CD8-positive, alpha-beta memory T cell (primary cell): ENCODE measurements around the gene PROSER1. TPM values are rescaled to one million over a fixed set of nuclear protein-coding genes. Genes with fewer than 3 reads are reported as not detected.
"Not testable (repeated sequence)": the region's sequence is repeated elsewhere in the genome, so short reads cannot be mapped to it uniquely, and the experiment has no call there.

ENCODE experiments used
- CTCF ChIA-PET: fragments of 350-600 bp; sonication (Branson Sonifier 250); formaldehyde crosslinking; loops from one replicate; lab custom pipeline; 2021; ENCODE audit warnings: antibody characterized with exemption; lab: Charles Lee
- POLR2A ChIA-PET: fragments of 350-600 bp; sonication (Branson Sonifier 250); formaldehyde crosslinking; loops from one replicate; lab custom pipeline; 2021; ENCODE audit warnings: antibody characterized with exemption; lab: Charles Lee
- DNase-seq, 5 donors: peaks; one replicate each; pipeline versions ENCODE4 v3.0.0 to v3.0.0-alpha.2; 2020 to 2022; ENCODE audit warnings: mixed read lengths in 1 of 5
- H3K27ac ChIP-seq: one replicate; pipeline ENCODE4 v1.7.0; 2013; ENCODE audit warnings: low read depth, mild to moderate bottlenecking, low read length, moderate library complexity
- H3K27me3 ChIP-seq: 2 replicates; pipeline ENCODE4 v1.7.0; 2013; ENCODE audit warnings: low read length, mild to moderate bottlenecking; ENCODE audit not compliant: insufficient read depth, poor library complexity, severe bottlenecking
- H3K36me3 ChIP-seq: 2 replicates; pipeline ENCODE4 v1.7.0; 2013; ENCODE audit warnings: mild to moderate bottlenecking, low read length, moderate library complexity; ENCODE audit not compliant: insufficient read depth
- H3K4me1 ChIP-seq: 2 replicates; pipeline ENCODE4 v1.7.0; 2013; ENCODE audit warnings: mild to moderate bottlenecking, low read length, moderate library complexity; ENCODE audit not compliant: insufficient read depth
- H3K4me3 ChIP-seq: 2 replicates; pipeline ENCODE4 v1.7.0; 2013; ENCODE audit warnings: mild to moderate bottlenecking, low read length
- H3K9me3 ChIP-seq: 2 replicates; pipeline ENCODE4 v1.7.0; 2013; ENCODE audit warnings: mild to moderate bottlenecking, low read length
- H3K27ac Mint-ChIP-seq, 8 donors: one replicate each; pipeline ENCODE4 v1.8.0; 2020 to 2021; ENCODE audit warnings: mixed read lengths in 8 of 8, mild to moderate bottlenecking in 6 of 8, inconsistent platforms in 3 of 8, moderate library complexity in 3 of 8
- H3K27me3 Mint-ChIP-seq, 2 donors: one replicate each; pipeline ENCODE4 v1.8.0; 2020 to 2021; ENCODE audit warnings: mixed read lengths in 2 of 2, mild to moderate bottlenecking in 1 of 2, moderate library complexity in 1 of 2
- H3K36me3 Mint-ChIP-seq, 3 donors: one replicate each; pipeline ENCODE4 v1.8.0; 2020 to 2021; ENCODE audit warnings: mixed read lengths in 3 of 3, inconsistent platforms in 1 of 3, mild to moderate bottlenecking in 1 of 3
- H3K4me1 Mint-ChIP-seq, 3 donors: one replicate each; pipeline ENCODE4 v1.8.0; 2020 to 2021; ENCODE audit warnings: mixed read lengths in 3 of 3, inconsistent platforms in 1 of 3, mild to moderate bottlenecking in 1 of 3
- H3K4me3 Mint-ChIP-seq, 7 donors: one replicate each; pipeline ENCODE4 v1.8.0; 2020 to 2021; ENCODE audit warnings: mixed read lengths in 7 of 7, mild to moderate bottlenecking in 6 of 7, moderate library complexity in 4 of 7, inconsistent platforms in 2 of 7
- H3K9me3 Mint-ChIP-seq, 5 donors: one replicate each; pipeline ENCODE4 v1.8.0; 2020 to 2022; ENCODE audit warnings: mixed read lengths in 5 of 5, mild to moderate bottlenecking in 3 of 5, moderate library complexity in 2 of 5, inconsistent platforms in 1 of 5
- polyA plus RNA-seq: library from polyadenylated mRNA; unstranded; fragments of 300-500 nt; fragmentation: Illumina TruSeq; gene quantifications from one replicate; pipeline ENCODE4 v1.2.3, GENCODE V29; 2021
- total RNA-seq, 2 experiments: library from RNA; stranded (reverse); gene quantifications; one replicate each; pipeline ENCODE4 v1.2.3, GENCODE V29; 2021

The PROSER1 gene
- total and polyA plus RNA-seq, 3 experiments from 2014 or later: 20.2 to 96.6 (median 84.8) TPM

GRCh38 chr13:39012608-39013007 is 25.3 kb downstream of the PROSER1 start:
- no peak overlapping the region for H3K4me3 ChIP-seq
- no peaks in the 10 kb centered on the region for H3K9me3 ChIP-seq
- DNase-seq: no peak
- Mint-ChIP-seq H3K9me3 (no peaks in the 10 kb centered on the region), H3K4me3 (no peak overlapping the region), H3K27ac (no peak overlapping the region), H3K36me3 (peaks cover 24 to 82% (median 57%) of the 10 kb centered on the region in 3 donors), H3K4me1 (peaks cover 3 to 5% (median 4%) of the 10 kb centered on the region in 3 donors), H3K27me3 (no peaks in the 10 kb centered on the region)
- no peak overlapping the region for H3K27ac ChIP-seq
- ChIA-PET POLR2A (no interaction called here), CTCF (no interaction called here)
- H3K36me3 ChIP-seq: peaks cover 28% of the 10 kb centered on the region
- H3K4me1 ChIP-seq: no peaks in the 10 kb centered on the region
- no peaks in the 10 kb centered on the region for H3K27me3 ChIP-seq

DNA sequence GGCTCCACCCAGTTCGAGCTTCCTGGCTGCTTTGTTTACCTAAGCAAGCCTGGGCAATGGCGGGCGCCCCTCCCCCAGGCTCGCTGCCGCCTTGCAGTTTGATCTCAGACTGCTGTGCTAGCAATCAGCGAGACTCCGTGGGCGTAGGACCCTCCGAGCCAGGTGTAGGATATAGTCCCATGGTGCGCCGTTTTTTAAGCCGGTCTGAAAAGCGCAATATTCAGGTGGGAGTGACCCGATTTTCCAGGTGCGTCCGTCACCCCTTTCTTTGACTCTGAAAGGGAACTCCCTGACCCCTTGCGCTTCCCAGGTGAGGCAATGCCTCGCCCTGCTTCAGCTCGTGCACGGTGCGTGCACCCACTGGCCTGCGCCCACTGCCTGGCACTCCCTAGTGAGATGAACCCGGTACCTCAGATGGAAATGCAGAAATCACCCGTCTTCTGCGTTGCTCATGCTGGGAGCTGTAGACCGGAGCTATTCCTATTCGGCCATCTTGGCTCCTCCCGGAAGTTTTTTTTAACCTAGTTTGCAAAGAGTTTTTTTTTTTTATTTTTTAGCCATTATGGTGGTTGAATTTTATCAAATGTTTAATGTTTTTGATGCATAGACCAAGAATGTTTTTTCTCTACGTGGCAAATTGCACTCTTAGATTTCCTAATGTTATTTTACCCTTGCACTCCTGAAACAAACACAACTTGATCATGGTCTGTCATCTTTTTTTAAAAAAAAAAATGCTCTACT is 31.3 kb downstream of the PROSER1 start:
- DNase-seq, POLR2A ChIA-PET, H3K9me3 ChIP-seq, H3K9me3 Mint-ChIP-seq, H3K4me1 ChIP-seq, H3K4me1 Mint-ChIP-seq, H3K27me3 Mint-ChIP-seq, H3K27ac ChIP-seq, H3K4me3 ChIP-seq, H3K36me3 ChIP-seq, H3K27me3 ChIP-seq, CTCF ChIA-PET: not testable (repeated sequence)
- Mint-ChIP-seq H3K36me3 (peaks cover 9 to 30% (median 23%) of the 10 kb centered on the region in 3 donors), H3K4me3 (peak overlapping the region in 2 of 7 donors; percentile 8 to 16), H3K27ac (peak overlapping the region in 2 of 8 donors; percentile 10 to 38)

- no peak overlapping the region for H3K4me3 Mint-ChIP-seq
- CTCF ChIA-PET: no interaction called here
- H3K9me3 Mint-ChIP-seq: no peaks in the 10 kb centered on the region
- no peaks in the 10 kb centered on the region for H3K4me1 ChIP-seq
- no peak overlapping the region for H3K27ac ChIP-seq
- no peaks in the 10 kb centered on the region for H3K27me3 ChIP-seq
- no peaks in the 10 kb centered on the region for H3K4me1 Mint-ChIP-seq
- H3K36me3 Mint-ChIP-seq: no peaks in the 10 kb centered on the region
- no peak for DNase-seq
- H3K36me3 ChIP-seq: no peaks in the 10 kb centered on the region
- no peaks in the 10 kb centered on the region for H3K9me3 ChIP-seq
- H3K27ac Mint-ChIP-seq: no peak overlapping the region
- POLR2A ChIA-PET: no interaction called here
- no peak overlapping the region for H3K4me3 ChIP-seq
- H3K27me3 Mint-ChIP-seq: no peaks in the 10 kb centered on the region
Measured at GRCh38 chr13:38998739-38999138, 39.1 kb downstream of the PROSER1 start.

- no peaks in the 10 kb centered on the region for H3K4me1 Mint-ChIP-seq
- H3K36me3 Mint-ChIP-seq: no peaks in the 10 kb centered on the region
- no peak overlapping the region for H3K4me3 ChIP-seq
- ChIA-PET CTCF (no interaction called here), POLR2A (no interaction called here)
- no peaks in the 10 kb centered on the region for H3K9me3 Mint-ChIP-seq
- H3K27me3 Mint-ChIP-seq: peaks cover 0 to 4% of the 10 kb centered on the region in 2 donors
- no peak for DNase-seq
- H3K27ac Mint-ChIP-seq: no peak overlapping the region
- no peaks in the 10 kb centered on the region for H3K9me3 ChIP-seq
- H3K4me3 Mint-ChIP-seq: no peak overlapping the region
- no peaks in the 10 kb centered on the region for H3K36me3 ChIP-seq
- H3K27ac ChIP-seq: no peak overlapping the region
- H3K4me1 ChIP-seq: no peaks in the 10 kb centered on the region
- H3K27me3 ChIP-seq: no peaks in the 10 kb centered on the region
Measured at GRCh38 chr13:38993381-38993780, 44.5 kb downstream of the PROSER1 start.

DNA sequence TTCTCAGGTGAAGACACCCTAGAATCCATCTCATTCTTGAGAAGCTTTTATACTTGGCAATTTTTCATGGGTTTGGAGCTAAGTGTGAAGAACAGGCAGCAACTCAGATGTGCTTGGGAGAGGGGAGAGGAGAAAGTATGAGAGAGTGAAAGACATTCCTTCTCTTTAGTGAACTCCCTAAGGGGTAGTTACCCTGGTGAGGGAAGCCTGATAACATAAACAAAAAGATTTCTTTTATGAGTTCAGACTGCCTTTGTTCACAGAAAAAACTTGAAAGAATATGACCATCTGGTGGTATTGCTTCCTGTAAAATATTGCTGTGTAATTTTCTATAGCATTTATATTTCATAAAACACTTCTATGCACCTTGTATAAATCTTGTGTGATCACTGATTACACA is 47.2 kb downstream of the PROSER1 start, which contains the start of gene STOML3:
STOML3 (minus strand) TSS at position 139 of the 400 bp plus-strand sequence; CDS start at position 29, 110 bp downstream.
- H3K27ac Mint-ChIP-seq: peak within 1 kb of the TSS in 1 of 8 donors; percentile 7
- Histone ChIP-seq H3K4me1 (no peaks in the 10 kb centered on the region), H3K27me3 (no peaks in the 10 kb centered on the region), H3K36me3 (no peaks in the 10 kb centered on the region), H3K9me3 (no peaks in the 10 kb centered on the region), H3K27ac (no peak within 1 kb of the TSS), H3K4me3 (no peak within 1 kb of the TSS)
- no peaks in the 10 kb centered on the region for H3K9me3 Mint-ChIP-seq
- no peaks in the 10 kb centered on the region for H3K36me3 Mint-ChIP-seq
- ChIA-PET CTCF (no interaction called here), POLR2A (no interaction called here)
- H3K4me3 Mint-ChIP-seq: no peak within 1 kb of the TSS
- peaks cover 0 to 4% of the 10 kb centered on the region in 2 donors for H3K27me3 Mint-ChIP-seq
- H3K4me1 Mint-ChIP-seq: no peaks in the 10 kb centered on the region
- DNase-seq: no peak

DNA sequence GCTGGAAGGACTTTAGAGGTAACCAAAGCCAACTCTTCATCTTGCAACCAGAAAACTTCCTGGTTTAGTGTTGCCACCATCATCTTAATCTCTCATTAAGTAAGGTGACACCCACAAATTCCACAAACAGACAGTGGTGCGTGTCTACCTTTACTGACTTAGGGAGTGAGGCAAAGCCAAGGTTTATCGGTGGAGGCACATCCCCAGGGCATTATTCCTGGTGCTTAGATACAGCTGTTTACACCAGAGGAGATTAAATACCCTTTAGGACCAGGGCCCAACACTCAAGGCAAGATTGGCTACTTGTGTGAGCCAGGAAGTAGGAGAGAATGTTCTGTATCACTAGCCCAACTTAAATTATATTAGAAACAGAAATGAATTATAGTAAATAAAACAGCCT is 56.8 kb downstream of the PROSER1 start:
- Mint-ChIP-seq H3K27ac (no peak overlapping the region), H3K27me3 (peaks cover 0 to 24% of the 10 kb centered on the region in 2 donors), H3K4me3 (no peak overlapping the region), H3K36me3 (peaks cover 0 to 4% (median 0%) of the 10 kb centered on the region in 3 donors), H3K4me1 (no peaks in the 10 kb centered on the region), H3K9me3 (peaks cover 4 to 16% (median 9%) of the 10 kb centered on the region in 5 donors)
- no peak overlapping the region for H3K27ac ChIP-seq
- no peak overlapping the region for H3K4me3 ChIP-seq
- H3K4me1 ChIP-seq: no peaks in the 10 kb centered on the region
- H3K9me3 ChIP-seq: no peaks in the 10 kb centered on the region
- ChIA-PET POLR2A (no interaction called here), CTCF (no interaction called here)
- H3K36me3 ChIP-seq: no peaks in the 10 kb centered on the region
- DNase-seq: no peak
- H3K27me3 ChIP-seq: no peaks in the 10 kb centered on the region

DNA sequence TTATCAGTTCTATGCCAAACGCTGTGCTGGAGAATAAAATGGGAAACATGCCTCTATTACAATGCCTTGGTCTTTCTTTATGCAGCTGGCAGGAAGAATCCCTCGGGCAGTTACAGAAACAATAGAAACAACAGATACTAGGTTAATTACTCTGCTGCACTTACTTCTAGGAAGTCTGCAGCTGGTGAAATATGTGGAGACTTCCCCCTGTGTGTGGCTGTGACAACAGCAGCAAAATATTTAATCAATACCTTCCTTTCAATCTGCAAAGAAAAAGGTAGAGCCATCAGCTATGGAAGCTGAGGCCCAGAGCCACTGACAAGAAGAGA is 57.2 kb downstream of the PROSER1 start:
- H3K4me1 Mint-ChIP-seq: no peaks in the 10 kb centered on the region
- H3K36me3 Mint-ChIP-seq: peaks cover 0 to 4% (median 0%) of the 10 kb centered on the region in 3 donors
- no peak overlapping the region for H3K4me3 Mint-ChIP-seq
- ChIA-PET POLR2A (no interaction called here), CTCF (no interaction called here)
- Histone ChIP-seq H3K36me3 (no peaks in the 10 kb centered on the region), H3K9me3 (no peaks in the 10 kb centered on the region), H3K27ac (no peak overlapping the region), H3K4me1 (no peaks in the 10 kb centered on the region), H3K27me3 (no peaks in the 10 kb centered on the region), H3K4me3 (no peak overlapping the region)
- DNase-seq: no peak
- H3K9me3 Mint-ChIP-seq: peaks cover 4 to 16% (median 9%) of the 10 kb centered on the region in 5 donors
- no peak overlapping the region for H3K27ac Mint-ChIP-seq
- H3K27me3 Mint-ChIP-seq: peaks cover 0 to 24% of the 10 kb centered on the region in 2 donors

DNA sequence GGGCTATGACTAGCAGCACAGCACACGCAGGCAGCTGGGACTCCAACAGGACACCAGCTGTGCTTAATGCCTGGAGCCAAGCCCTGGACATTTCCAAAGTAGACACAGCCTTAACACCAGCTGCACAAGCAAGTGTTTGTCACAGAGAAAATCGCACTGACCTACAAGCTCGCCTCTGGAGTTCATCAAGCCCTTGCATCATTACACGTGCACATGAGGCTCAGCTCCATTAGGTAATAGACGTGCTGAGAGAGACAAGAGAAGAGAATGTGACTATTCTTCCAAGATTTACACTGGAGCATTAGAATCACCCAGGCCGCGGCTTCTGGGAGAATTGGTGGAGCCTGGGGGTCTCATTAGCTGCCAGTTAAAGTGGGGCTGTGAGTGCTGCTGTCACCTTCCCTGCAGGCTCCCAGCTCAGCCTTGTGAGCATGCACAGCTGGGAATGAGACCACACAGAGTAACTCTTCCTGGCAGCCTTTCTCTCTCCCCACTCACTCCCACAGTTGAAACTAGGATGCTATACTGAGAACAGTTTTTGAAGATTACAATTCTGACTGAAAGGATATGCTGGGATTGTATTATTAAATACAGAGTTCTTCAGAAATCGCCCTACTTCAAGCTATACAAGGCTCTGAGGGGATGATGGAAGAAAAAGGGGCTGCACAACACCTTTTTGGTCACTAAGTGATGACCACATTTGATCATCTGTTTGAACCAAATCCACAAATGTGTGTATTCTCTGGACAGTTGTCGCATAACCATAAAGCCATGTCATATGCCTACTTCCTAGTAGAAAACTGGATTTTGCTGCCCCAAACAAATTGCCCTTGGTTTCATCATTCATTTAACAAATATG is 57.8 kb downstream of the PROSER1 start:
- peaks cover 4 to 16% (median 9%) of the 10 kb centered on the region in 5 donors for H3K9me3 Mint-ChIP-seq
- Histone ChIP-seq H3K4me1 (no peaks in the 10 kb centered on the region), H3K27ac (no peak overlapping the region), H3K4me3 (no peak overlapping the region), H3K9me3 (no peaks in the 10 kb centered on the region), H3K36me3 (no peaks in the 10 kb centered on the region), H3K27me3 (no peaks in the 10 kb centered on the region)
- peaks cover 0 to 4% (median 0%) of the 10 kb centered on the region in 3 donors for H3K36me3 Mint-ChIP-seq
- H3K4me3 Mint-ChIP-seq: no peak overlapping the region
- peaks cover 0 to 24% of the 10 kb centered on the region in 2 donors for H3K27me3 Mint-ChIP-seq
- POLR2A ChIA-PET: no interaction called here
- H3K4me1 Mint-ChIP-seq: no peaks in the 10 kb centered on the region
- no peak for DNase-seq
- H3K27ac Mint-ChIP-seq: no peak overlapping the region
- CTCF ChIA-PET: no interaction called here
